ENCODE measurements around the gene BCLAF1. TPM values are rescaled to one million over a fixed set of nuclear protein-coding genes. Genes with fewer than 3 reads are reported as not detected.

The BCLAF1 gene
- total RNA-seq, 1 experiment from 2014 or later = 159 TPM

DNA sequence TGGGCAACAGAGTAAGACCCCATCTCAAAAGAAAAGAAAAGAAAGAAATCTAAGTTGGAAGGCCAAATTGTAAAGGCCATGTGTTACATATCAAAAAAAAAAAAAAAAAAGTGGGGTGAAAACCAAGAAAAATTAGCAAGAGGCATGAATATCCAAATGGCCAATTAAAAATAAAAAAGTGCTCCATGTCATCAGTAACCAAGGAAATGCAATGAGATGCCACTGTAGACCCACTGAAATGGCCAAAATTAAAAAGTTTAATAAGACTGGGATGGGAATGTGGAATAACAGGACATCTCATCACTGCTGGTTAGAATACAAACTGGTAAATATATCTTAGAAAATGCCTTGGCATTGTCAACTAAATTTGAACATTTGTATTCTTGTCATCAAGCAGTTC is 30.1 kb upstream of the BCLAF1 start:
- DNase-seq (ENCODE audit: low read depth, low spot score) = no peak
- ChIA-PET CTCF (no interaction called here), POLR2A (no interaction called here), RAD21 (ENCODE audit: low non-redundant PET in 1 of 2, low total read pairs in 2 of 2, uncharacterized antibody in 2 of 2, unreplicated experiment in 2 of 2) (no interaction called here)
- Histone ChIP-seq H3K4me3 (replicated peaks in 1 of 2; ENCODE audit: low read depth in 1 of 2, low read length in 2 of 2) (no peak overlapping the region), H3K36me3 (ENCODE audit: control insufficient read depth in 1 of 2, insufficient read depth in 2 of 2, low read length in 2 of 2) (no peaks in the 10 kb centered on the region), H3K4me2 (ENCODE audit: low read length) (no peak overlapping the region), H3K9ac (ENCODE audit: low read length) (no peak overlapping the region), H3K79me2 (ENCODE audit: insufficient read depth, low read length) (no peaks in the 10 kb centered on the region), H3K27me3 (ENCODE audit: insufficient read depth, low read length) (no peaks in the 10 kb centered on the region), H2AFZ (ENCODE audit: low read depth, low read length, poor library complexity, severe bottlenecking) (no peak overlapping the region), H3K4me1 (ENCODE audit: control insufficient read depth in 1 of 2, insufficient read depth in 2 of 2, low read length in 2 of 2) (peaks cover 0 to 3% of the 10 kb centered on the region in 2 experiments; a peak in 1 of 4 replicates), H3K9me2 (ENCODE audit: insufficient read depth) (no peaks in the 10 kb centered on the region), H3K27ac (ENCODE audit: low read depth, low read length) (no peak overlapping the region), H4K20me1 (ENCODE audit: insufficient read depth) (no peaks in the 10 kb centered on the region), H3K9me3 (ENCODE audit: control insufficient read depth in 1 of 2, insufficient read depth in 1 of 2, low read depth in 1 of 2, low read length in 2 of 2) (no peaks in the 10 kb centered on the region)
- intact Hi-C loops (cut with micrococcal nuclease) = loop anchor here (5.0 to 10.0 kb wide), 3 partner anchors 785 to 867 kb away; partner anchors contain the start of gene AHI1
- no peak for TF ChIP-seq FOSL1 (IDR thresholded peaks at IDR 0.05; ENCODE audit: low read depth)
- no peak for TF ChIP-seq CEBPB (IDR thresholded peaks at IDR 0.05; ENCODE audit: low read depth)
- TF ChIP-seq YY1 (IDR thresholded peaks at IDR 0.05; ENCODE audit: extremely low read depth, insufficient replicate concordance, low read depth, low read length) = no peak
- no peak for TF ChIP-seq EGR1 (IDR thresholded peaks at IDR 0.05; ENCODE audit: low read depth)
- TF ChIP-seq TCF7L2 (IDR thresholded peaks at IDR 0.05; ENCODE audit: borderline replicate concordance, extremely low read depth, insufficient read depth, insufficient read length) = no peak
- TF ChIP-seq ELF1 (IDR thresholded peaks at IDR 0.05; ENCODE audit: borderline replicate concordance, low read depth) = no peak
- TF ChIP-seq ZNF274 (IDR thresholded peaks at IDR 0.05; ENCODE audit: low read depth, low read length) = no peak
- TF ChIP-seq, protein P1, sequence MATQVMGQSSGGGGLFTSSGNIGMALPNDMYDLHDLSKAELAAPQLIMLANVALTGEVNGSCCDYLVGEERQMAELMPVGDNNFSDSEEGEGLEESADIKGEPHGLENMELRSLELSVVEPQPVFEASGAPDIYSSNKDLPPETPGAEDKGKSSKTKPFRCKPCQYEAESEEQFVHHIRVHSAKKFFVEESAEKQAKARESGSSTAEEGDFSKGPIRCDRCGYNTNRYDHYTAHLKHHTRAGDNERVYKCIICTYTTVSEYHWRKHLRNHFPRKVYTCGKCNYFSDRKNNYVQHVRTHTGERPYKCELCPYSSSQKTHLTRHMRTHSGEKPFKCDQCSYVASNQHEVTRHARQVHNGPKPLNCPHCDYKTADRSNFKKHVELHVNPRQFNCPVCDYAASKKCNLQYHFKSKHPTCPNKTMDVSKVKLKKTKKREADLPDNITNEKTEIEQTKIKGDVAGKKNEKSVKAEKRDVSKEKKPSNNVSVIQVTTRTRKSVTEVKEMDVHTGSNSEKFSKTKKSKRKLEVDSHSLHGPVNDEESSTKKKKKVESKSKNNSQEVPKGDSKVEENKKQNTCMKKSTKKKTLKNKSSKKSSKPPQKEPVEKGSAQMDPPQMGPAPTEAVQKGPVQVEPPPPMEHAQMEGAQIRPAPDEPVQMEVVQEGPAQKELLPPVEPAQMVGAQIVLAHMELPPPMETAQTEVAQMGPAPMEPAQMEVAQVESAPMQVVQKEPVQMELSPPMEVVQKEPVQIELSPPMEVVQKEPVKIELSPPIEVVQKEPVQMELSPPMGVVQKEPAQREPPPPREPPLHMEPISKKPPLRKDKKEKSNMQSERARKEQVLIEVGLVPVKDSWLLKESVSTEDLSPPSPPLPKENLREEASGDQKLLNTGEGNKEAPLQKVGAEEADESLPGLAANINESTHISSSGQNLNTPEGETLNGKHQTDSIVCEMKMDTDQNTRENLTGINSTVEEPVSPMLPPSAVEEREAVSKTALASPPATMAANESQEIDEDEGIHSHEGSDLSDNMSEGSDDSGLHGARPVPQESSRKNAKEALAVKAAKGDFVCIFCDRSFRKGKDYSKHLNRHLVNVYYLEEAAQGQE (IDR thresholded peaks at IDR 0.05; ENCODE audit: low read depth) = no peak
- TF ChIP-seq EZH2phosphoT487 (IDR thresholded peaks at IDR 0.05; ENCODE audit: borderline replicate concordance) = no peak
- TF ChIP-seq, protein P2, sequence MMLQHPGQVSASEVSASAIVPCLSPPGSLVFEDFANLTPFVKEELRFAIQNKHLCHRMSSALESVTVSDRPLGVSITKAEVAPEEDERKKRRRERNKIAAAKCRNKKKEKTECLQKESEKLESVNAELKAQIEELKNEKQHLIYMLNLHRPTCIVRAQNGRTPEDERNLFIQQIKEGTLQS (IDR thresholded peaks at IDR 0.05) = no peak
- no peak for TF ChIP-seq POLR2AphosphoS5 (IDR thresholded peaks at IDR 0.05; ENCODE audit: low read depth, low read length)
- TF ChIP-seq EZH2 (IDR thresholded peaks at IDR 0.05) = no peak
- BruUV-seq (replicated peaks) = no TSS peak
- ATAC-seq = no peak

All from HCT116 (cell line).